OCI-LY3 (cell line): ENCODE data around the gene ASRGL1.
"Not testable (repeated sequence)": the region's sequence is repeated elsewhere in the genome, so short reads cannot be mapped to it uniquely, and the experiment has no call there.

Experiments
- H2AFZ ChIP-seq: fragments of 200-600, 300-600 bp; shearing (Covaris generic); 2 replicates; pipeline ENCODE4 v1.6.0; 2014; ENCODE audit warnings: antibody characterized with exemption, low read depth, low read length
- H3K27ac ChIP-seq: fragments of 200-600, 300-600 bp; sonication (generic); 2 replicates; pipeline ENCODE4 v1.5.1; 2014; ENCODE audit warnings: mild to moderate bottlenecking, low read length, moderate library complexity, mixed read lengths
- H3K27me3 ChIP-seq: fragments of 200-600, 300-600 bp; sonication (generic); 2 replicates; pipeline ENCODE4 v1.6.1; 2014; ENCODE audit warnings: low read depth, low read length, mixed read lengths
- H3K36me3 ChIP-seq: fragments of 200-600, 300-600 bp; sonication (generic); replicated peaks from 2 replicates; pipeline ENCODE3; 2014; ENCODE audit warnings: low read depth, low read length, mixed read lengths
- H3K4me1 ChIP-seq: fragments of 300-600, 200-600 bp; sonication (generic); 2 replicates; pipeline ENCODE4 v1.6.1; 2014; ENCODE audit warnings: low read length, mixed read lengths
- H3K4me2 ChIP-seq: fragments of 200-600, 300-600 bp; sonication (generic); 2 replicates; pipeline ENCODE4 v1.6.1; 2014; ENCODE audit warnings: low read length, mixed read lengths
- H3K4me3 ChIP-seq: fragments of 300-600, 200-600 bp; sonication (generic); 2 replicates; pipeline ENCODE4 v1.5.1; 2014; ENCODE audit warnings: antibody characterized with exemption, mild to moderate bottlenecking, low read length, moderate library complexity
- H3K79me2 ChIP-seq: fragments of 300-600, 200-600 bp; shearing (Covaris generic); 2 replicates; pipeline ENCODE4 v1.6.1; 2014; ENCODE audit warnings: mild to moderate bottlenecking, low read length, mixed read lengths
- H3K9ac ChIP-seq: fragments of 300-600, 200-600 bp; shearing (Covaris generic); 2 replicates; pipeline ENCODE4 v1.6.0; 2014; ENCODE audit warnings: mild to moderate bottlenecking, low read length, moderate library complexity
- H3K9me3 ChIP-seq: fragments of 200-600, 300-600 bp; shearing (Covaris generic); 2 replicates; pipeline ENCODE4 v1.6.1; 2014; ENCODE audit warnings: low read length, mixed read lengths; ENCODE audit not compliant: insufficient read depth
- H4K20me1 ChIP-seq: fragments of 200-600, 300-600 bp; sonication (generic); 2 replicates; pipeline ENCODE4 v1.6.1; 2016; ENCODE audit warnings: low read length, mixed read lengths; ENCODE audit not compliant: insufficient read depth
- CTCF ChIP-seq: fragments of 200-600, 300-600 bp; sonication (generic); IDR thresholded peaks from 2 replicates; pipeline ENCODE4 v1.5.1; 2014; ENCODE audit warnings: antibody characterized with exemption, low read length, low read depth
- EZH2phosphoT487 ChIP-seq: fragments of 200-600 bp; shearing (Covaris generic); IDR thresholded peaks from 2 replicates; pipeline ENCODE4 v1.6.1; 2018; ENCODE audit warnings: antibody characterized with exemption, mixed run types, low read depth

The ASRGL1 gene

GRCh38 chr11:62358273-62358672 is 21.0 kb downstream of the ASRGL1 start:
- Histone ChIP-seq H3K9ac (no peak overlapping the region), H3K4me3 (no peak overlapping the region), H3K36me3 (peaks cover 6% of the 10 kb centered on the region), H4K20me1 (no peaks in the 10 kb centered on the region), H2AFZ (no peak overlapping the region), H3K9me3 (no peaks in the 10 kb centered on the region), H3K27ac (no peak overlapping the region), H3K4me1 (no peaks in the 10 kb centered on the region), H3K4me2 (no peak overlapping the region), H3K79me2 (no peaks in the 10 kb centered on the region), H3K27me3 (no peaks in the 10 kb centered on the region)
- TF ChIP-seq EZH2phosphoT487 (no peak), CTCF (no peak)

DNA sequence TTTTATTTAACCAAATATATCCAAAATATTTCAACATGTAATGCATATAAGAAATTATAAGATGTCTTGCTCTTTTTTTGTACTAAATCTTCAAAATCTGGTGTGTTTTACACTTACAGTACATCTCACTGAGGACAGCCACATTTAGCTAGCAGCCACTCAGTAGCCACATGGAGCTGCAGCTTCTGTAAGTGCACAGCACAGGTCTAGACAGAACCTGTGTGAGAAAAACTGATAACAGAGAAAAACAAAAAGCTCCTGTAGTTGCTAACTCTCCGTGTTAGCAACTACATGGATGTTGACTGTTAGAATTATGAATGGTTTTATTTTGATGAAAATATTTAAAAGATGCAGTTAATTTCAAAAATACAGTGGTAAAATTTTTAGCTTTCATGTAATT is 22.2 kb downstream of the ASRGL1 start:
- Histone ChIP-seq H3K27me3 (no peaks in the 10 kb centered on the region), H3K9ac (no peak overlapping the region), H3K36me3 (peaks cover 6% of the 10 kb centered on the region), H3K9me3 (no peaks in the 10 kb centered on the region), H2AFZ (no peak overlapping the region), H3K4me2 (no peak overlapping the region), H3K27ac (no peak overlapping the region), H4K20me1 (no peaks in the 10 kb centered on the region), H3K79me2 (no peaks in the 10 kb centered on the region), H3K4me1 (no peaks in the 10 kb centered on the region), H3K4me3 (no peak overlapping the region)
- TF ChIP-seq CTCF, result no peak
- TF ChIP-seq EZH2phosphoT487, result no peak

- TF ChIP-seq EZH2phosphoT487 (no peak), CTCF (no peak)
- peaks cover 6% of the 10 kb centered on the region for H3K36me3 ChIP-seq
- H3K79me2 ChIP-seq, result no peaks in the 10 kb centered on the region
- H3K27me3 ChIP-seq, result no peaks in the 10 kb centered on the region
- no peak overlapping the region for H3K4me2 ChIP-seq
- no peak overlapping the region for H3K4me3 ChIP-seq
- no peak overlapping the region for H2AFZ ChIP-seq
- no peaks in the 10 kb centered on the region for H4K20me1 ChIP-seq
- H3K27ac ChIP-seq, result no peak overlapping the region
- no peak overlapping the region for H3K9ac ChIP-seq
- no peaks in the 10 kb centered on the region for H3K9me3 ChIP-seq
- H3K4me1 ChIP-seq, result no peaks in the 10 kb centered on the region
These were observed 23.4 kb downstream of the ASRGL1 start for GRCh38 chr11:62360685-62361084.

- not testable (repeated sequence) for H3K27ac ChIP-seq, H3K4me2 ChIP-seq
These were observed 31.7 kb downstream of the ASRGL1 start for GRCh38 chr11:62368861-62369477.

More at GRCh38 chr11:62368861-62369477, 31.7 kb downstream of the ASRGL1 start:
- not testable (repeated sequence) for H3K36me3 ChIP-seq, H3K4me1 ChIP-seq, H3K9me3 ChIP-seq, H3K4me3 ChIP-seq, H3K27me3 ChIP-seq, H2AFZ ChIP-seq, H3K9ac ChIP-seq, H4K20me1 ChIP-seq, H3K79me2 ChIP-seq
